Vein endothelial cell (primary cell): Measurements from ENCODE around the gene EEIG1. TPM values are rescaled to one million over a fixed set of nuclear protein-coding genes. Genes with fewer than 3 reads are reported as not detected.

ENCODE experiments used
- total RNA-seq: library from RNA; depleted of rRNA; stranded (reverse); fragments of >200 nt; gene quantifications from 2 replicates; pipeline ENCODE4 v1.2.3, GENCODE V29; 2012

The EEIG1 gene
- total RNA-seq, result 10.6 and 12.1 TPM in 2 replicates

GRCh38 chr9:127980706-127981558 is at the start of gene EEIG1:
EEIG1 (minus strand) TSS chr9:127980989; CDS start chr9:127980137, 852 bp downstream.

GRCh38 chr9:127937388-127938297 is 43.1 kb downstream of the EEIG1 start, which contains the start of gene DPM2:
DPM2 (minus strand) TSS chr9:127937854; CDS start chr9:127937820, 34 bp downstream.

Other genes with a start within 250 kb of the EEIG1 start
- 9.1 and 9.2 TPM in 2 replicates for gene TOR2A, start 245.7 kb downstream of the EEIG1 start, total RNA-seq
- 71.9 and 85.9 TPM in 2 replicates for gene SH2D3C, start 202.3 kb downstream of the EEIG1 start, total RNA-seq
- 110 and 120 TPM in 2 replicates for gene CDK9, start 195.0 kb downstream of the EEIG1 start, total RNA-seq
- gene FPGS, start 178.1 kb downstream of the EEIG1 start, total RNA-seq, result 103 and 117 TPM in 2 replicates
- gene ENG, start 126.3 kb downstream of the EEIG1 start, total RNA-seq, result 209 and 301 TPM in 2 replicates
- 66.9 and 72.8 TPM in 2 replicates for gene AK1, start 103.3 kb downstream of the EEIG1 start, total RNA-seq
- gene ST6GALNAC6, start 81.4 kb downstream of the EEIG1 start, total RNA-seq, result 46.1 and 53.2 TPM in 2 replicates
- gene ST6GALNAC4, start 63.9 kb downstream of the EEIG1 start, total RNA-seq, result 75.8 and 85.3 TPM in 2 replicates
- 0.29 and 0.65 TPM in 2 replicates for gene PIP5KL1, start 50.2 kb downstream of the EEIG1 start, total RNA-seq
- gene DPM2, start 43.1 kb downstream of the EEIG1 start, total RNA-seq, result 15.7 and 19.6 TPM in 2 replicates
- gene NAIF1, start 86.3 kb upstream of the EEIG1 start, total RNA-seq, result 7.5 and 9.3 TPM in 2 replicates
- gene SLC25A25, start 87.2 kb upstream of the EEIG1 start, total RNA-seq, result 22.5 and 22.9 TPM in 2 replicates
- gene PTGES2, start 146.7 kb upstream of the EEIG1 start, total RNA-seq, result 71.2 and 71.5 TPM in 2 replicates
- not detected in 2 replicates for gene LCN2, start 168.5 kb upstream of the EEIG1 start, total RNA-seq
- gene BBLN, start 179.3 kb upstream of the EEIG1 start, total RNA-seq, result 59.2 and 82.6 TPM in 2 replicates
- gene CIZ1, start 210.6 kb upstream of the EEIG1 start, total RNA-seq, result 39.7 and 42.5 TPM in 2 replicates
- 0.48 and 0.98 TPM in 2 replicates for gene DNM1, start 222.4 kb upstream of the EEIG1 start, total RNA-seq